Measurements from ENCODE around the gene SLC39A5. TPM values are rescaled to one million over a fixed set of nuclear protein-coding genes. Genes with fewer than 3 reads are reported as not detected.

SLC39A5 gene
- total and polyA plus RNA-seq, 2 of the 8 experiments (the other 6 are each of a cell fraction or from before 2014, with no cell fraction given): 0.27 TPM; not detected in 1

- Histone ChIP-seq H2BK5ac (ENCODE audit: low read depth, low read length) (no peak overlapping the region), H3K79me1 (ENCODE audit: low read depth, low read length) (no peaks in the 10 kb centered on the region), H3K9me3 (ENCODE audit: insufficient read depth in 2 of 2, low read depth in 1 of 2, low read length in 1 of 2) (no peaks in the 10 kb centered on the region), H3K4me2 (ENCODE audit: insufficient read depth in 1 of 2, low read depth in 2 of 2, low read length in 2 of 2) (no peak overlapping the region), H2BK15ac (ENCODE audit: low read length) (no peak overlapping the region), H3K36me3 (ENCODE audit: control insufficient read depth in 2 of 4, insufficient read depth in 4 of 4, low read length in 3 of 4) (peaks cover 13 to 69% (median 50%) of the 10 kb centered on the region in 4 experiments; a peak in 7 of 8 replicates), H2BK12ac (ENCODE audit: low read depth, low read length) (no peak overlapping the region), H3K4me3 (ENCODE audit: extremely low read depth in 1 of 4, insufficient read depth in 2 of 4, low read depth in 3 of 4, low read length in 4 of 4) (no peak overlapping the region), H2AK5ac (ENCODE audit: low read depth, low read length) (no peak overlapping the region), H3K9ac (replicated peaks in 1 of 4; ENCODE audit: extremely low read depth in 1 of 4, low read depth in 3 of 4, low read length in 3 of 4) (no peak overlapping the region), H3K23ac (ENCODE audit: insufficient read length) (no peak overlapping the region), H3K27me3 (replicated peaks in 1 of 4; ENCODE audit: control insufficient read depth in 3 of 4, extremely low read depth in 1 of 4, insufficient read depth in 3 of 4, low read length in 3 of 4) (no peaks in the 10 kb centered on the region), H3K79me2 (ENCODE audit: control insufficient read depth in 1 of 2, insufficient read depth in 2 of 2, low read length in 2 of 2) (no peaks in the 10 kb centered on the region), H3K4me1 (replicated peaks in 1 of 4; ENCODE audit: control insufficient read depth in 3 of 4, insufficient read depth in 4 of 4, low read length in 3 of 4) (no peaks in the 10 kb centered on the region), H3K27ac (ENCODE audit: low read depth, low read length) (no peak overlapping the region), H2BK20ac (ENCODE audit: low read length) (no peak overlapping the region), H2BK120ac (replicated peaks; ENCODE audit: low read depth, low read length) (no peak overlapping the region), H2AFZ (ENCODE audit: low read length) (no peak overlapping the region), H3K4ac (replicated peaks; ENCODE audit: insufficient read length, low read depth, low read length) (no peak overlapping the region), H3K14ac (ENCODE audit: insufficient read length) (no peak overlapping the region), H3K18ac (ENCODE audit: extremely low read depth, low read length) (no peak overlapping the region), H3K23me2 (ENCODE audit: low read depth, low read length) (no peaks in the 10 kb centered on the region), H3K56ac (replicated peaks; ENCODE audit: insufficient read length, low read depth, low read length) (no peak overlapping the region), H4K5ac (ENCODE audit: insufficient read length, low read depth, low read length) (no peak overlapping the region), H4K8ac (ENCODE audit: extremely low read depth, insufficient read depth, low read length) (no peak overlapping the region), H4K20me1 (replicated peaks in 1 of 2; ENCODE audit: control insufficient read depth in 1 of 2, insufficient read depth in 2 of 2, low read length in 2 of 2) (no peaks in the 10 kb centered on the region), H4K91ac (replicated peaks; ENCODE audit: insufficient read length, low read length) (no peak overlapping the region)
- POLR2A ChIA-PET (ENCODE audit: partially characterized antibody): no interaction called here
- CTCF ChIA-PET (ENCODE audit: partially characterized antibody): interaction anchor here (0.5 kb wide), 1 partner anchor 345 kb away, joined by 3 read pairs; no protein-coding TSS in a partner anchor
- DNase-seq (ENCODE audit: low read depth in 1 of 2, low spot score in 2 of 2): no peak
- FAIRE-seq: no peak
- TF ChIP-seq RBBP5 (IDR thresholded peaks at IDR 0.05; ENCODE audit: borderline replicate concordance, low read depth, low read length) (no peak), SAP30 (IDR thresholded peaks at IDR 0.05; ENCODE audit: insufficient read depth, insufficient replicate concordance, low read length) (no peak), SIRT6 (IDR thresholded peaks at IDR 0.05; ENCODE audit: low read length) (no peak), CTBP2 (IDR thresholded peaks at IDR 0.05; ENCODE audit: borderline replicate concordance, insufficient read depth, insufficient read length, low read length) (no peak), RAD21 (IDR thresholded peaks at IDR 0.05 in 1 of 2, conservative IDR thresholded peaks at IDR 0.05 in 1 of 2; ENCODE audit: low read depth in 2 of 2, low read length in 2 of 2) (no peak), ATF3 (IDR thresholded peaks at IDR 0.05; ENCODE audit: insufficient read depth, low read depth, low read length) (no peak), BCL11A (IDR thresholded peaks at IDR 0.05; ENCODE audit: low read depth in 2 of 2, low read length in 2 of 2) (no peak), CHD2 (IDR thresholded peaks at IDR 0.05; ENCODE audit: low read length) (no peak), POLR2AphosphoS5 (IDR thresholded peaks at IDR 0.05; ENCODE audit: low read depth, low read length) (no peak), GABPA (IDR thresholded peaks at IDR 0.05; ENCODE audit: borderline replicate concordance, insufficient read depth, low read length) (no peak), CREB1 (IDR thresholded peaks at IDR 0.05) (no peak), TCF12 (IDR thresholded peaks at IDR 0.05; ENCODE audit: low read depth, low read length) (no peak), RNF2 (IDR thresholded peaks at IDR 0.05; ENCODE audit: borderline replicate concordance, low read depth, low read length, missing control alignments, poor library complexity, severe bottlenecking) (no peak), ZNF274 (IDR thresholded peaks at IDR 0.05; ENCODE audit: borderline replicate concordance, extremely low read depth, low read length) (no peak), CBX5 (IDR thresholded peaks at IDR 0.05; ENCODE audit: low read depth, low read length) (no peak)
Measured at GRCh38 chr12:56280849-56281248, 51.0 kb downstream of the SLC39A5 start.
